Measurements from ENCODE around the gene RPS2. TPM values are rescaled to one million over a fixed set of nuclear protein-coding genes. Genes with fewer than 3 reads are reported as not detected.

The RPS2 gene
- total and polyA plus RNA-seq, 2 donors (not counting 1 experiment from before 2014, with no cell fraction given): 3,261 to 6,138 TPM

DNA sequence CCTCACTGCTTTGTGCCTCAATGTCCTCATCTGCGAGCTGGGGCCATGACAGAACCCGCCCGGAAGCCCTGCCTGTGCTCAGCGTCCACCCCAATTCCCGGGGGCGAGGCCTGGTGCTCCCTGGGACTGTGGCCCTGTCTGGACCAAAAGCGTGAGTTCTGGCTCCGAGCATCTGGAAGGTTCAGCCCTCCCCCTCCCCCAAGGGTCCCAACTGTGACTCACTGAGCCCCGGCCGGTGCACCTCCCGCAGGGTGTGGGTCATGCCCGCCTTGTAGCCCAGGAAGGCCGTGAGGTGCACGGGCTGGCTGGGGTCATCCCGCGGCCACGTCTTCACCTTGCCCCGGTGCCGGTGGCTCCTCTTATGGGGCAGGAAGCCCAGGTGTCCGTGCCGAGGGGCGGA is 10.9 kb downstream of the RPS2 start:
- no peak overlapping the region for H2AFZ ChIP-seq (ENCODE audit: insufficient read depth, low read depth, low read length, poor library complexity, severe bottlenecking)
- H3K27me3 Mint-ChIP-seq: peaks cover 7% of the 10 kb centered on the region
- no peak overlapping the region for H3K4me2 ChIP-seq (replicated peaks; ENCODE audit: low read depth, low read length, poor library complexity, severe bottlenecking)
- H3K4me1 Mint-ChIP-seq: no peaks in the 10 kb centered on the region
- 97% methylated on average over 22 of the region's 22 CpGs for WGBS (ENCODE audit: insufficient coverage)
- H3K9me3 Mint-ChIP-seq (ENCODE audit: insufficient read depth): no peaks in the 10 kb centered on the region
- CTCF ChIA-PET: no interaction called here
- peaks cover 0 to 5% (median 0%) of the 10 kb centered on the region in 4 experiments for H3K27me3 ChIP-seq (replicated peaks in 1 of 4; ENCODE audit: control extremely low read depth in 1 of 4, control insufficient read depth in 3 of 4, insufficient read depth in 4 of 4, low read length in 3 of 4)
- H3K36me3 ChIP-seq (replicated peaks in 1 of 2; ENCODE audit: control extremely low read depth in 1 of 2, control insufficient read depth in 1 of 2, extremely low read depth in 1 of 2, insufficient read depth in 2 of 2, low read length in 1 of 2): no peaks in the 10 kb centered on the region
- no peak overlapping the region for H3K9ac ChIP-seq (ENCODE audit: low read length)
- peaks cover under 1 to 2% of the 10 kb centered on the region in 2 donors for H3K4me1 ChIP-seq (ENCODE audit: control insufficient read depth in 2 of 2, insufficient read depth in 2 of 2, low read length in 2 of 2)
- H3K4me3 Mint-ChIP-seq: no peak overlapping the region
- no peak overlapping the region for H3K27ac ChIP-seq (ENCODE audit: low read length in 2 of 2)
- H4K20me1 ChIP-seq (ENCODE audit: control insufficient read depth, insufficient read depth, low read length, poor library complexity, severe bottlenecking): no peaks in the 10 kb centered on the region
- ATAC-seq (ENCODE audit: low read depth): no peak
- POLR2A ChIA-PET: no interaction called here
- no peak for DNase-seq
- TF ChIP-seq EZH2 (IDR thresholded peaks at IDR 0.05; ENCODE audit: borderline replicate concordance, insufficient read depth, low read depth, low read length, poor library complexity, severe bottlenecking): no peak
- TF ChIP-seq, protein P1, sequence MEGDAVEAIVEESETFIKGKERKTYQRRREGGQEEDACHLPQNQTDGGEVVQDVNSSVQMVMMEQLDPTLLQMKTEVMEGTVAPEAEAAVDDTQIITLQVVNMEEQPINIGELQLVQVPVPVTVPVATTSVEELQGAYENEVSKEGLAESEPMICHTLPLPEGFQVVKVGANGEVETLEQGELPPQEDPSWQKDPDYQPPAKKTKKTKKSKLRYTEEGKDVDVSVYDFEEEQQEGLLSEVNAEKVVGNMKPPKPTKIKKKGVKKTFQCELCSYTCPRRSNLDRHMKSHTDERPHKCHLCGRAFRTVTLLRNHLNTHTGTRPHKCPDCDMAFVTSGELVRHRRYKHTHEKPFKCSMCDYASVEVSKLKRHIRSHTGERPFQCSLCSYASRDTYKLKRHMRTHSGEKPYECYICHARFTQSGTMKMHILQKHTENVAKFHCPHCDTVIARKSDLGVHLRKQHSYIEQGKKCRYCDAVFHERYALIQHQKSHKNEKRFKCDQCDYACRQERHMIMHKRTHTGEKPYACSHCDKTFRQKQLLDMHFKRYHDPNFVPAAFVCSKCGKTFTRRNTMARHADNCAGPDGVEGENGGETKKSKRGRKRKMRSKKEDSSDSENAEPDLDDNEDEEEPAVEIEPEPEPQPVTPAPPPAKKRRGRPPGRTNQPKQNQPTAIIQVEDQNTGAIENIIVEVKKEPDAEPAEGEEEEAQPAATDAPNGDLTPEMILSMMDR (IDR thresholded peaks at IDR 0.05): no peak
- no peaks in the 10 kb centered on the region for H3K9me3 ChIP-seq (ENCODE audit: control extremely low read depth in 1 of 3, control insufficient read depth in 2 of 3, insufficient read depth in 1 of 3, low read length in 2 of 3)
- H3K79me2 ChIP-seq (ENCODE audit: control insufficient read depth, insufficient read depth, low read length): no peaks in the 10 kb centered on the region
- intact Hi-C loops (cut with micrococcal nuclease): no loop called here
- H3K27ac Mint-ChIP-seq: no peak overlapping the region
- H3K4me3 ChIP-seq (ENCODE audit: control extremely low read depth in 1 of 5, extremely low read depth in 1 of 5, insufficient read depth in 1 of 5, low read depth in 2 of 5, low read length in 4 of 5): no peak overlapping the region

DNA sequence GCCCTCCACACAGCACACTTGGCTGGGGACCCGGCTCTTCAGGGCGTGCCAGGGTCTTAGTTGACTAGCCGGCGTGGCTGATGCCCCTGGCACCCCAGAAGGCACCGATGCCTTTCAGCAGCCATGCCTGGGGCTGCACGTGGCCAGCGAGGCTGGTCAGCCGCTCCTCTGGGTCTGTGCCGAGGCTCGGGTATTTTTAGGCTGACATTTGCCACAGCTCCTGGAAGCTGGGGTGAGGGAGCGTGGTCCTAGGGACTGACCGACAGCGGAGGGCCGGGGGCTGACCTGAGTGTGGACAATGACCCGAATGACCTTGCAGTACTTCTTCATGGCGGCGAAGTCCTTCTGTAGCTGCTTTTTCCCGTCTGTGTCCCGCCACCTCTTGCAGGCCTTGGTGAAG is 14.1 kb downstream of the RPS2 start:
- DNase-seq (no peak), ATAC-seq (ENCODE audit: low read depth) (no peak)
- TF ChIP-seq, protein P1 (IDR thresholded peaks at IDR 0.05): no peak
- no peak for TF ChIP-seq EZH2 (IDR thresholded peaks at IDR 0.05; ENCODE audit: borderline replicate concordance, insufficient read depth, low read depth, low read length, poor library complexity, severe bottlenecking)
- intact Hi-C loops (cut with micrococcal nuclease): no loop called here
- peaks cover 4% of the 10 kb centered on the region for H3K27me3 Mint-ChIP-seq
- no peak overlapping the region for H3K9ac ChIP-seq (ENCODE audit: low read length)
- no peaks in the 10 kb centered on the region for H4K20me1 ChIP-seq (ENCODE audit: control insufficient read depth, insufficient read depth, low read length, poor library complexity, severe bottlenecking)
- H3K4me1 ChIP-seq (ENCODE audit: control insufficient read depth in 2 of 2, insufficient read depth in 2 of 2, low read length in 2 of 2): no peaks in the 10 kb centered on the region
- H3K36me3 ChIP-seq (replicated peaks in 1 of 2; ENCODE audit: control extremely low read depth in 1 of 2, control insufficient read depth in 1 of 2, extremely low read depth in 1 of 2, insufficient read depth in 2 of 2, low read length in 1 of 2): no peaks in the 10 kb centered on the region
- no peak overlapping the region for H3K4me3 ChIP-seq (ENCODE audit: control extremely low read depth in 1 of 5, extremely low read depth in 1 of 5, insufficient read depth in 1 of 5, low read depth in 2 of 5, low read length in 4 of 5)
- no peaks in the 10 kb centered on the region for H3K79me2 ChIP-seq (ENCODE audit: control insufficient read depth, insufficient read depth, low read length)
- H3K4me1 Mint-ChIP-seq: no peaks in the 10 kb centered on the region
- H3K4me3 Mint-ChIP-seq: no peak overlapping the region
- H3K4me2 ChIP-seq (replicated peaks; ENCODE audit: low read depth, low read length, poor library complexity, severe bottlenecking): no peak overlapping the region
- H3K9me3 Mint-ChIP-seq (ENCODE audit: insufficient read depth): no peaks in the 10 kb centered on the region
- H3K27ac ChIP-seq (ENCODE audit: low read length in 2 of 2): no peak overlapping the region
- H3K27ac Mint-ChIP-seq: no peak overlapping the region
- CTCF ChIA-PET: no interaction called here
- no peaks in the 10 kb centered on the region for H3K9me3 ChIP-seq (ENCODE audit: control extremely low read depth in 1 of 3, control insufficient read depth in 2 of 3, insufficient read depth in 1 of 3, low read length in 2 of 3)
- POLR2A ChIA-PET: no interaction called here
- 94% methylated on average over 19 of the region's 19 CpGs for WGBS (ENCODE audit: insufficient coverage)
- peaks cover 0 to 5% (median 0%) of the 10 kb centered on the region in 4 experiments for H3K27me3 ChIP-seq (replicated peaks in 1 of 4; ENCODE audit: control extremely low read depth in 1 of 4, control insufficient read depth in 3 of 4, insufficient read depth in 4 of 4, low read length in 3 of 4)
- no peak overlapping the region for H2AFZ ChIP-seq (ENCODE audit: insufficient read depth, low read depth, low read length, poor library complexity, severe bottlenecking)
